ENCODE data around the gene BAZ2B.

DNA sequence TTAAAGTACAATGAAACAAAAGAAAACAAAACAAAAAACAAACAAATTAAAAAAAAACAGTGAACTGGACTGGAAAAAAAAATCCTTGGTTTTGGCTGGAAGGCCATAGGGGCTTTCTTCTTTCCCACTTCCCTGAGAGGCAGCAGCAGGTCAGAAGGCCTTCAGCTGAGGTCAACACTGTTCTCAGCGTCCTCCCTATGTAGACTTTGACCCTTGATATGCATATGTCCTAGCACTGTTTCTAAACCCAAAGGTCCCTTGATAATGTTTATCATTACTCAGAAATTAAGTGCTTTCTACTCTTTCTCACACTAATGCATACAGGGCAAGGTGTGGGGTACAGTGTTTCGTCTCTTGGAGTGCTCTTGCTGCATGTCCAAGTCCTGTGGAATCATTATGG lies 254.3 kb downstream of the BAZ2B start:
- TF ChIP-seq, protein P1, sequence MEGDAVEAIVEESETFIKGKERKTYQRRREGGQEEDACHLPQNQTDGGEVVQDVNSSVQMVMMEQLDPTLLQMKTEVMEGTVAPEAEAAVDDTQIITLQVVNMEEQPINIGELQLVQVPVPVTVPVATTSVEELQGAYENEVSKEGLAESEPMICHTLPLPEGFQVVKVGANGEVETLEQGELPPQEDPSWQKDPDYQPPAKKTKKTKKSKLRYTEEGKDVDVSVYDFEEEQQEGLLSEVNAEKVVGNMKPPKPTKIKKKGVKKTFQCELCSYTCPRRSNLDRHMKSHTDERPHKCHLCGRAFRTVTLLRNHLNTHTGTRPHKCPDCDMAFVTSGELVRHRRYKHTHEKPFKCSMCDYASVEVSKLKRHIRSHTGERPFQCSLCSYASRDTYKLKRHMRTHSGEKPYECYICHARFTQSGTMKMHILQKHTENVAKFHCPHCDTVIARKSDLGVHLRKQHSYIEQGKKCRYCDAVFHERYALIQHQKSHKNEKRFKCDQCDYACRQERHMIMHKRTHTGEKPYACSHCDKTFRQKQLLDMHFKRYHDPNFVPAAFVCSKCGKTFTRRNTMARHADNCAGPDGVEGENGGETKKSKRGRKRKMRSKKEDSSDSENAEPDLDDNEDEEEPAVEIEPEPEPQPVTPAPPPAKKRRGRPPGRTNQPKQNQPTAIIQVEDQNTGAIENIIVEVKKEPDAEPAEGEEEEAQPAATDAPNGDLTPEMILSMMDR (conservative IDR thresholded peaks at IDR 0.05; ENCODE audit: low read depth in 2 of 2) = no peak
- TF ChIP-seq EZH2phosphoT487 (IDR thresholded peaks at IDR 0.05; ENCODE audit: unreplicated experiment) (no peak), EZH2 (IDR thresholded peaks at IDR 0.05; ENCODE audit: low read depth, unreplicated experiment) (no peak), CREB1 (CRISPR knock-in tag; IDR thresholded peaks at IDR 0.05; ENCODE audit: low read depth) (no peak), POLR2AphosphoS5 (IDR thresholded peaks at IDR 0.05; ENCODE audit: low read depth) (no peak), JUNB (IDR thresholded peaks at IDR 0.05; ENCODE audit: unreplicated experiment) (no peak), ZNF114 (CRISPR knock-in tag; IDR thresholded peaks at IDR 0.05) (no peak), NANOG (IDR thresholded peaks at IDR 0.05; ENCODE audit: borderline replicate concordance) (no peak), ZNF331 (CRISPR knock-in tag; IDR thresholded peaks at IDR 0.05; ENCODE audit: low read depth) (no peak), STAT1 (IDR thresholded peaks at IDR 0.05; ENCODE audit: unreplicated experiment) (no peak)
- TF ChIP-seq, protein P2, sequence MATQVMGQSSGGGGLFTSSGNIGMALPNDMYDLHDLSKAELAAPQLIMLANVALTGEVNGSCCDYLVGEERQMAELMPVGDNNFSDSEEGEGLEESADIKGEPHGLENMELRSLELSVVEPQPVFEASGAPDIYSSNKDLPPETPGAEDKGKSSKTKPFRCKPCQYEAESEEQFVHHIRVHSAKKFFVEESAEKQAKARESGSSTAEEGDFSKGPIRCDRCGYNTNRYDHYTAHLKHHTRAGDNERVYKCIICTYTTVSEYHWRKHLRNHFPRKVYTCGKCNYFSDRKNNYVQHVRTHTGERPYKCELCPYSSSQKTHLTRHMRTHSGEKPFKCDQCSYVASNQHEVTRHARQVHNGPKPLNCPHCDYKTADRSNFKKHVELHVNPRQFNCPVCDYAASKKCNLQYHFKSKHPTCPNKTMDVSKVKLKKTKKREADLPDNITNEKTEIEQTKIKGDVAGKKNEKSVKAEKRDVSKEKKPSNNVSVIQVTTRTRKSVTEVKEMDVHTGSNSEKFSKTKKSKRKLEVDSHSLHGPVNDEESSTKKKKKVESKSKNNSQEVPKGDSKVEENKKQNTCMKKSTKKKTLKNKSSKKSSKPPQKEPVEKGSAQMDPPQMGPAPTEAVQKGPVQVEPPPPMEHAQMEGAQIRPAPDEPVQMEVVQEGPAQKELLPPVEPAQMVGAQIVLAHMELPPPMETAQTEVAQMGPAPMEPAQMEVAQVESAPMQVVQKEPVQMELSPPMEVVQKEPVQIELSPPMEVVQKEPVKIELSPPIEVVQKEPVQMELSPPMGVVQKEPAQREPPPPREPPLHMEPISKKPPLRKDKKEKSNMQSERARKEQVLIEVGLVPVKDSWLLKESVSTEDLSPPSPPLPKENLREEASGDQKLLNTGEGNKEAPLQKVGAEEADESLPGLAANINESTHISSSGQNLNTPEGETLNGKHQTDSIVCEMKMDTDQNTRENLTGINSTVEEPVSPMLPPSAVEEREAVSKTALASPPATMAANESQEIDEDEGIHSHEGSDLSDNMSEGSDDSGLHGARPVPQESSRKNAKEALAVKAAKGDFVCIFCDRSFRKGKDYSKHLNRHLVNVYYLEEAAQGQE (IDR thresholded peaks at IDR 0.05; ENCODE audit: unreplicated experiment) = no peak
- TF ChIP-seq, protein P3, sequence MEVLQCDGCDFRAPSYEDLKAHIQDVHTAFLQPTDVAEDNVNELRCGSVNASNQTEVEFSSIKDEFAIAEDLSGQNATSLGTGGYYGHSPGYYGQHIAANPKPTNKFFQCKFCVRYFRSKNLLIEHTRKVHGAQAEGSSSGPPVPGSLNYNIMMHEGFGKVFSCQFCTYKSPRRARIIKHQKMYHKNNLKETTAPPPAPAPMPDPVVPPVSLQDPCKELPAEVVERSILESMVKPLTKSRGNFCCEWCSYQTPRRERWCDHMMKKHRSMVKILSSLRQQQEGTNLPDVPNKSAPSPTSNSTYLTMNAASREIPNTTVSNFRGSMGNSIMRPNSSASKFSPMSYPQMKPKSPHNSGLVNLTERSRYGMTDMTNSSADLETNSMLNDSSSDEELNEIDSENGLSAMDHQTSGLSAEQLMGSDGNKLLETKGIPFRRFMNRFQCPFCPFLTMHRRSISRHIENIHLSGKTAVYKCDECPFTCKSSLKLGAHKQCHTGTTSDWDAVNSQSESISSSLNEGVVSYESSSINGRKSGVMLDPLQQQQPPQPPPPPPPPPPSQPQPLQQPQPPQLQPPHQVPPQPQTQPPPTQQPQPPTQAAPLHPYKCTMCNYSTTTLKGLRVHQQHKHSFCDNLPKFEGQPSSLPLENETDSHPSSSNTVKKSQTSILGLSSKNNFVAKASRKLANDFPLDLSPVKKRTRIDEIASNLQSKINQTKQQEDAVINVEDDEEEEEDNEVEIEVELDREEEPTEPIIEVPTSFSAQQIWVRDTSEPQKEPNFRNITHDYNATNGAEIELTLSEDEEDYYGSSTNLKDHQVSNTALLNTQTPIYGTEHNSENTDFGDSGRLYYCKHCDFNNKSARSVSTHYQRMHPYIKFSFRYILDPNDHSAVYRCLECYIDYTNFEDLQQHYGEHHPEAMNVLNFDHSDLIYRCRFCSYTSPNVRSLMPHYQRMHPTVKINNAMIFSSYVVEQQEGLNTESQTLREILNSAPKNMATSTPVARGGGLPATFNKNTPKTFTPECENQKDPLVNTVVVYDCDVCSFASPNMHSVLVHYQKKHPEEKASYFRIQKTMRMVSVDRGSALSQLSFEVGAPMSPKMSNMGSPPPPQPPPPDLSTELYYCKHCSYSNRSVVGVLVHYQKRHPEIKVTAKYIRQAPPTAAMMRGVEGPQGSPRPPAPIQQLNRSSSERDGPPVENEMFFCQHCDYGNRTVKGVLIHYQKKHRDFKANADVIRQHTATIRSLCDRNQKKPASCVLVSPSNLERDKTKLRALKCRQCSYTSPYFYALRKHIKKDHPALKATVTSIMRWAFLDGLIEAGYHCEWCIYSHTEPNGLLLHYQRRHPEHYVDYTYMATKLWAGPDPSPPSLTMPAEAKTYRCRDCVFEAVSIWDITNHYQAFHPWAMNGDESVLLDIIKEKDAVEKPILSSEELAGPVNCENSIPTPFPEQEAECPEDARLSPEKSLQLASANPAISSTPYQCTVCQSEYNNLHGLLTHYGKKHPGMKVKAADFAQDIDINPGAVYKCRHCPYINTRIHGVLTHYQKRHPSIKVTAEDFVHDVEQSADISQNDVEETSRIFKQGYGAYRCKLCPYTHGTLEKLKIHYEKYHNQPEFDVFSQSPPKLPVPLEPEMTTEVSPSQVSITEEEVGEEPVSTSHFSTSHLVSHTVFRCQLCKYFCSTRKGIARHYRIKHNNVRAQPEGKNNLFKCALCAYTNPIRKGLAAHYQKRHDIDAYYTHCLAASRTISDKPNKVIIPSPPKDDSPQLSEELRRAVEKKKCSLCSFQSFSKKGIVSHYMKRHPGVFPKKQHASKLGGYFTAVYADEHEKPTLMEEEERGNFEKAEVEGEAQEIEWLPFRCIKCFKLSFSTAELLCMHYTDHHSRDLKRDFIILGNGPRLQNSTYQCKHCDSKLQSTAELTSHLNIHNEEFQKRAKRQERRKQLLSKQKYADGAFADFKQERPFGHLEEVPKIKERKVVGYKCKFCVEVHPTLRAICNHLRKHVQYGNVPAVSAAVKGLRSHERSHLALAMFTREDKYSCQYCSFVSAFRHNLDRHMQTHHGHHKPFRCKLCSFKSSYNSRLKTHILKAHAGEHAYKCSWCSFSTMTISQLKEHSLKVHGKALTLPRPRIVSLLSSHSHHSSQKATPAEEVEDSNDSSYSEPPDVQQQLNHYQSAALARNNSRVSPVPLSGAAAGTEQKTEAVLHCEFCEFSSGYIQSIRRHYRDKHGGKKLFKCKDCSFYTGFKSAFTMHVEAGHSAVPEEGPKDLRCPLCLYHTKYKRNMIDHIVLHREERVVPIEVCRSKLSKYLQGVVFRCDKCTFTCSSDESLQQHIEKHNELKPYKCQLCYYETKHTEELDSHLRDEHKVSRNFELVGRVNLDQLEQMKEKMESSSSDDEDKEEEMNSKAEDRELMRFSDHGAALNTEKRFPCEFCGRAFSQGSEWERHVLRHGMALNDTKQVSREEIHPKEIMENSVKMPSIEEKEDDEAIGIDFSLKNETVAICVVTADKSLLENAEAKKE (CRISPR knock-in tag; IDR thresholded peaks at IDR 0.05) = no peak
- TF ChIP-seq, protein P4, sequence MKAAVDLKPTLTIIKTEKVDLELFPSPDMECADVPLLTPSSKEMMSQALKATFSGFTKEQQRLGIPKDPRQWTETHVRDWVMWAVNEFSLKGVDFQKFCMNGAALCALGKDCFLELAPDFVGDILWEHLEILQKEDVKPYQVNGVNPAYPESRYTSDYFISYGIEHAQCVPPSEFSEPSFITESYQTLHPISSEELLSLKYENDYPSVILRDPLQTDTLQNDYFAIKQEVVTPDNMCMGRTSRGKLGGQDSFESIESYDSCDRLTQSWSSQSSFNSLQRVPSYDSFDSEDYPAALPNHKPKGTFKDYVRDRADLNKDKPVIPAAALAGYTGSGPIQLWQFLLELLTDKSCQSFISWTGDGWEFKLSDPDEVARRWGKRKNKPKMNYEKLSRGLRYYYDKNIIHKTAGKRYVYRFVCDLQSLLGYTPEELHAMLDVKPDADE (IDR thresholded peaks at IDR 0.05) = no peak

Measured in GM23338 (cell line).